HK-2 (cell line): ENCODE measurements around the gene SLC25A28.
A peak's percentile ranks its signal among the peaks of the same experiment; 100 is the strongest.
"Not testable (repeated sequence)": the region's sequence is repeated elsewhere in the genome, so short reads cannot be mapped to it uniquely, and the experiment has no call there.

ENCODE experiments used
- DNase-seq: peaks from one replicate; pipeline ENCODE4 v3.0.0-alpha.2; 2018; ENCODE audit not compliant: unreplicated experiment

Gene SLC25A28

DNA sequence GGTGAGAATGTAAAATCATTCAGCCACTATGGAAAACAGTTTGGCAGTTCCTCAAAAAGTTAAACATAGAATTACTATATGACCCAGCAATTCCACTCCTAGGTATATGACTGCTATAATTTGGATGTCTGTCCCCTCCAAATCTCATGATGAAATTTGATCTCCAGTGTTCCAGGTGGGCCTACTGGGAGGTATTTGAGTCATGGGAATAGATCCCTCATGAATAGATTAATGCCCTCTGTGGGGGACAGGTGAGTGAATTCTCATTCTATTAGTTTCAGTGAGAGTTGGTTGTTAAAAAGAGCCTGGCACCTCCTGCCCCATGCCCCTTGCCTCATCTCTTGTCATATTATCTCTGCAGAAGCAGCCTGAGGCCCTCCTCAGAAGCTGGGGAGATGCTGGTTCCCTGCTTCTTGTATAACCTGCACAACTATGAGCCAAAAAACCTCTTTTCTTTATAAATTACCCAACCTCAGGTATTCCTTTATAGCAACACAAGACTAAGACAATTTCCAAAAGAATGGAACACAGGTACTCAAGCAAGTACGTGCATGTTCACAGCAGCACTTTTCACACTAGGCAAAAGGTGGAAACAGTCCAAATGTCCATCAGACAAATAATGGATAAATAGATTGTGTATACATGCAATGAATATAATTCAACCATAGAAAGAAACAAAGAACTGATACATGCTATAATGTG lies 8.8 kb upstream of the SLC25A28 start:
- no peak for DNase-seq

DNA sequence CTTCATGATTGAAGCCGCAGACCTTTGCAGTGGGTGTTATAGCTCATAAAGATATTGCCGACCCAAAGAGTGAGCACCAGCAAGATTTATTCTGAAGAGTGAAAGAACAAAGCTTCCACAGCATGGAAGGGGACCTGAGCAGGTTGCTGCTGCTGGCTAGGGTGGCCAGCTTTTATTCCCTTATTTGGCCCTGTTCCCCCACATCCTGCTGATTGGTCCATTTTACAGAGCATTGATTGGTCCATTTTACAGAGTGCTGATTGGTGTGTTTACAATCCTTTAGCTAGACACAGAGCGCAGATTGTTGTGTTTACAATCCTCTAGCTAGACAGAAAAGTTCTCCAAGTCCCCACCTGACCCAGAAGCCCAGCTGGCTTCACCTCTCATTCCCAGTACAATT lies 4.9 kb upstream of the SLC25A28 start:
- not testable (repeated sequence) for DNase-seq

- DNase-seq: no peak
Observed at GRCh38 chr10:99623919-99624318, 3.7 kb upstream of the SLC25A28 start.

DNA sequence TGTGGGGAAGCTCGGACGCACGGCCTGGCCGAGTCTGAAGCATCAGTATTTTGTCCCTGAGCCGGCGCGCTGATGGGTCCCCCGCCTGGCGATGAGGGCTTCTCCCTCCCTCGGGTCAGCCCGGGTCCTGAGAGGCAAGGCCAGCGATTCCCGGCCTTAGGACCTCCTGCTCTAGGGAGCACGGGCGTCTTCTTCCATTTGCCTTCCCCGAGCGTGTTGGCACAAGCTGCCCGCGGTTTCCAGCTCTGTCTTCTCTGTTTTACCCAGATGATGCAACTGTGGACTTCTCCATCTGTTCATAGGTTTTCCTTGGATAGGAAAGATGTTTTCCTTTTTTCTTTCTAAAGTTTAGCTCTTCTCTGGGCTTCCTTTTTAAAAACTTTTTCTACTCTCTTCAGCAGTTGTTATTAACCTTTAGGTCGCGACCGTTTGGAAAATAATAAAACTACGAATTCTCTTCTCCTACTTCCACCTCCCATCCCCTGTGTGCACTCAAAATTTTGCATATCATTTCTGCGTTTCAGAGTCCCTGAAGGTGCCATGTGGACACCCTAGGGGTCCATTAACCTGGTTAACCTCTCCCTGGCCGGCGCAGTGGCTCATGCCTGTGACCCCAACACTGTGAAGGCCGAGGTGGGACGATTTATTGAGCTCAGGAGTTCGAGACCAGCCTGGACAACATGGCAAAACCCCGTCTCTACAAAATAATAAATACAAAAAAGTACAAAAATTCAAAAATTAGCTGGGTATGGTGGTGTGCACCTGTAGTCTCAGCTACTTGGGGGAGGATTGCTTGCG lies 1.4 kb upstream of the SLC25A28 start:
- no peak for DNase-seq

DNA sequence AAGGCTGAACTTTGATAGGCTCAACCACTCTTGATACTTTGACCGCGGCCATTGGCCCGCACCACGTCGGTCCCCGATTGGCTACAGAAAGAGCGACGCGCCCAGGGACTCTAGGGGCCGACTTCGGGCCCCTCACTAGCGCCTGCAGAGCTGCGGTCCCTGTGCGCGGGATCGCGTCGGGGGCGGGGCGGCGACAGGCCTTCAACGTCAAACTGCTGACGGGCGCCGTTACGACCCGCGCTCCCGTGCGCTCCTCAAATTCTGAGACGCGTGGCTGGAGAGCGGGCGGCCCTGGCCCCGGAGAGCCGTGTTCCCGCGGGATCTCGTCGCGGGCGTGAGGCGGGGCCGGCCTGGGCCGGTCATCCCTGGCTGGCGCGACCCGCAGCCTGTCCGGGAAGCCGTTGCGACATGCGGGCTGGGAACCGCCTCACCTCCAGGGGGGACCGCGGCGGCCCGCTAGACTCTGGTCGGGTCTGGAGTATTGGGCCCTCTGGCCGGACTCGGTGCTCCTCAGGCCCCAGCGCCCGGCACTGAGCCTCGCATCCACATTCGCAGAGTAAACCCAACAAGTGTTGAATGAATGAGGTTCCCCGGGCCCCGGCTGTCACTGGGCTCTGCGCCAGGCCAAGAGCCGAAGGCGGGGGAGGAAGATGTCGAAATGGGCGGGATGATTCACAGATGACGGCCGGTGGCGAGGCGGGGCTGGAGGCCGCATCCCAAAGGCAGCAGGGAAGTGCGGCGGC lies 643 bp upstream of the SLC25A28 start:
- DNase-seq: peak; percentile 97

DNA sequence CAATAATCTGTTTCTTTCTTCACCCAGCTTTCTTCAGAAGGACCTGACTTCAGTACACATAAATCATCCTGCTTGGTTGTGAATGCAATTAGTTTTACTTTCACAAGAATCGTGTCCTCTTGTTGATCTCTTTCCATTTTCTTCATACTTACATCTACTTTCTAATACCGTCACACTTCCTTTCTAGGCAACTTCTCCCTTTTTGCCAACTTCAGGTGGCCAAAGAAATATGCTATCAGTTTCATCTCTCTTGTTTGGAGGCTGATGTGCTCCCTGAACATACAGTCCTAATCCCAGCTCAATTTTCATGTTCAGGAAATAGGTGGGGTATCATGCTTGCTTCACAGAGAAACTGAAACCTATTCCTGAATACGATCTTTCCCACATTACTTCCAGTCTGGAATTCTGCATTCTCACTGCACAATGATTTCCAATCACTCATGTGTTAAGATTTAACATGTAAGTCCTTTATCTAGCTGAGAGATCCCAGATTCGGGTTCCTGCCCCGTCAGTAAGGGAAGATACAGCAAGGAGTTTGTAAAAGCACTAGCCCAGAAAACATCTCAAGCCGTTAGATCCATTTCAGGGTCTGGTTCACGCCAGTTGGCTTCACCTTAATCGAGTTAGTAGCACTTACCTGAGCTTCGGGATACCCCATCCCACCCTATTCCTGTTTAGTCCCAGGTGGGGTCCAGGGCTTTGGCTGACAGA lies 994 bp downstream of the SLC25A28 start:
- no peak for DNase-seq

DNA sequence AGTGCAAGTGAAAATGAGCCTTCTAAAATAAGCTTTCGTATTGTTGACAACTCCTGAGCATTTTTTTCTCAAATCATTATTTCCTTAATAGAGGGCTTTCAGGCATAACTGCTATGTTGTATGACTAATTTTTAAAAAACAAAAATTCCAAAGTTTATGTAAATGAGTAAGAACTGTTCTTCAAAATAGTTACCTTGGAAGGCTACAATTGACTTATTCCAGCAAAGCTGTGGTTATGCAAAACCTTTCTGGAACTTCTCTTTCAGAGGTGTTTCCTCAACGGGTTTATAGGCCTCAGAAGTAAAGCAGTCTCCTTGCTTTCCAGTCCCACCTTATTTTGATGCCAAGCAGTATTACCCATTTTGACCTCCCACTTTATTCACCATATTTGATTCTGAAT lies 2.5 kb downstream of the SLC25A28 start:
- DNase-seq: no peak

DNA sequence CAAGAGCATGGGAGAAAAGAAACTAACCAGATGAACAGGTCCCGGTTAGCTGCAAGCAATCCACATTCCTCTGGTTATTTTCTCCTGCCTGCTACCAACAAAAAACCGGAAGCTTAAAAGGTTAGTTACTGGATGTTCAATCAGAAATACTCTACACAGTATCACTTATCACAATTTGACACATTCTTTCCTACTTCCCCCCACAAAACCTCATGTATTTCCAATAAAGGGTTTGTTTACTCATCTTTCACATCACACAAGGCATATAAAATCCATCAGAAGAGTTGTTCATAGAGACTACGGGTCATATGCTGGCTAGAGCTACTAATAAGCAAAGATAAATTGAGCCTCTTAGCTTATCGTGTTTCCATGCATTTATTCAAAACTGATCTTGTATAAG lies 4.8 kb downstream of the SLC25A28 start:
- no peak for DNase-seq

GRCh38 chr10:99612167-99612831 lies 7.9 kb downstream of the SLC25A28 start:
- peak; percentile 45 for DNase-seq

DNA sequence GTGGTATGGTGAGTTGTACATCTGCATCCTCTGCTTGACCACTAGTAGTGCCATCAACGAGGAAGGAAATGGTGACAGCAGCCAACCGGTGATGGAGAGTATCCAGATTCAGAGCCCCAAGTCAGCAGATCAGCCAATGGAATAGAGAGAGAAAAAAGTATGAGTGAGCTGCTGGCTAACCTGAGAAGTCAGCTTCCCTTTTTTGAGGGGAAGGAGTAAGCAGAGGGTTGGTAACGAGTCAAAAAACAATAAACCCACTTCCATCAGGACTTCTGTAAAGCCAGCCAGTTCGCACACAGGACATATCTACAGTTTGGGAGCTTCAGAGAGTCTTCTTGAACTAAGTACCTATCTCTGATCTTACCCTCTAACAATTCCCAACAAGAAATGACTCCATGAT lies 8.9 kb downstream of the SLC25A28 start:
- DNase-seq: no peak

- no peak for DNase-seq
Observed at GRCh38 chr10:99610221-99610620, 10.0 kb downstream of the SLC25A28 start.

GRCh38 chr10:99609186-99609585 lies 11.1 kb downstream of the SLC25A28 start:
- DNase-seq: no peak

DNA sequence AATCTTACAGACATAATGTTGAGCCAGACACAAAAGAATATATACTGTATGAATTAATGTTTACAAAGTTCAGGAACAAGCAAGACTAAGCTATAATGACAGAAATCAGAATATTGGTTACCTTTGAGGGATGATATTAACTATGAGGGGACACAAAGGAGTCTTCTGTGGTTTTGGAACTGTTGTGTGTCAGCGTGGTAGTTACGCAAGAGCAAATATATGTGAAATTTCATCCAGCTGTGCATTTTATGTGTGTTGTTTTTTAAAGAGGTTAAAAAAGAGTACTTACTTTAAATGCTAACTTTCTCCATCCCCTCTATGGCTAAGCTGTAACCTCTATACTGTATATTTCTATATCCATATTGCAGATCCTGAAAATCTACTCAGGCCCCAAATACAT lies 14.9 kb downstream of the SLC25A28 start:
- no peak for DNase-seq

DNA sequence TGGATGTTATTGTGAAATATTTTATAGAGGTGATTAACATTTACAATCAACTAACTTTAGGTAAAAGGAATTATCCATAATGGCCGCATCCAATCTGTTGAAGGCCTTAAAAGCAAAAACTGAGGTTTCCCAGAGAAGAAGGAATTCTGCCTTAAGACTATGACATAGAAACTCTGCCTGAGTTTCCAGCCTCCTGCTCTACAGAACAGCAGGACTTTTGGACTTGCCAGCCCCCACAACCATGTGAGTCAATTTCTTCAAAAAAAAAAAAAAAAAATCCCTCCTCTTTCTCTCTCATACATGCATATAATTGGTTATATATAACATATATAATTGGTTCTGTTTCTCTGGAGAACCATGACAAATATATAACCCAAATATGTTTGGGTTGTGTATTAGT lies 15.4 kb downstream of the SLC25A28 start:
- DNase-seq: no peak

DNA sequence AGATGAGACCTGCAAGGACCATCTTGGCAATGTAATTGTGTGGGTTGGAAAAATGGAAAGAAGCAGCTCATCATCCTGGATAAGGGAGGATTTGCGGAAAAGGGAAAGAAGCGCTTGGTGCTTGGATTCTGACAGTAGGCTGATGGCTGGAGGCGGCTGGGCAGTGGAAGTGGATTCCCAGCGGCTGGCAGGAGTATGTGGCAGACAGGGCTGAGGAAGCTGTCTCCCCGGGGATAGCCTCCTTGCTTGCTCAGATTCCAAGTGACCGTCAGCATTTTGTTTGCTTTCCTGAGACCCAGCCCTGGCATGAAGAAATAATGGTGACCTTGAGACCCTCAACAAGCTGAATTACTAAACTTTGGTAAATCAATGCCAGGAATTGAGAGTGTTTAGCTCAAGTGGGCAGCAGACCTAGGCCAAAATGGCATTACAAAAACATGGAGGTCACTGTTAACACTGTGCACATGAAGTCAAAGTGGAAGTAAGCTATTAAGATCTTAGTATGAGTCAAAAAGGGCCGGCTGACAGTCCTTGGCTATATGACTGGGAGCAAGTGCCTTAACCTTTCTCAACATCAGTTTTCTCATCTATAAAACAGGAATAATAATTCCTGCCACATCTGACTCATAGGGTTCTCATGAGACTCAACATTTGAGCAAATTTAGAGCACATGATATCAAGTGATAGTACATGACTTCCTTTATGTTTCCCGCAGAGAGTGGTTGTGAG lies 21.3 kb downstream of the SLC25A28 start:
- DNase-seq: no peak

- no peak for DNase-seq
Observed at GRCh38 chr10:99598011-99598410, 22.2 kb downstream of the SLC25A28 start.

- not testable (repeated sequence) for DNase-seq
Observed at GRCh38 chr10:99596708-99597107, 23.5 kb downstream of the SLC25A28 start.

GRCh38 chr10:99595770-99596465 lies 24.3 kb downstream of the SLC25A28 start:
- DNase-seq: no peak

GRCh38 chr10:99595236-99595635 lies 25.0 kb downstream of the SLC25A28 start:
- DNase-seq: no peak

DNA sequence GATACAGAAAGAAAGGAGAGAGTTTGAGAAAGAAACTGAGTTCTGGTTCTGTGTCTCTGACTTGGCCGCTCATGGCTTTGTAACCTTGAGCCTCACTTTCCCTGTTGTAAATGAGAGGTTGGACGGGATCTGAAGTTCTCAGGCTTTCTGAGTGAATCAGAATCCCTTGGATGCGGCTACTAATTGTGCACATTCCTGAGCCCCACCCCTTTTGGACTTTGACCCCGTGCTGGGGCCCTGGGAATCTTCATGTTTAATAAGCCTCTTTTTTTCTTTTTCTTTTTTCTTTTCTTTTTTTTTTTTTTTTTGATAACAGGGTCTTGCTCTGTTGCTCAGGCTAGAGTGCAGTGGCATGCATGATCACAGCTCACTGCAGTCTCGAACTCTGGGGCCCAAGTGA lies 26.9 kb downstream of the SLC25A28 start:
- no peak for DNase-seq
